HG02588 (cell line): ENCODE data around the gene LSM14A.
"Not testable (repeated sequence)": the region's sequence is repeated elsewhere in the genome, so short reads cannot be mapped to it uniquely, and the experiment has no call there.

Experiments
- ATAC-seq: cut with Tn5 transposase; IDR thresholded peaks from one replicate; pipeline ENCODE4 v1.9.1; 2021; ENCODE audit warnings: mild to moderate bottlenecking, moderate library complexity; ENCODE audit not compliant: unreplicated experiment

Gene LSM14A

DNA sequence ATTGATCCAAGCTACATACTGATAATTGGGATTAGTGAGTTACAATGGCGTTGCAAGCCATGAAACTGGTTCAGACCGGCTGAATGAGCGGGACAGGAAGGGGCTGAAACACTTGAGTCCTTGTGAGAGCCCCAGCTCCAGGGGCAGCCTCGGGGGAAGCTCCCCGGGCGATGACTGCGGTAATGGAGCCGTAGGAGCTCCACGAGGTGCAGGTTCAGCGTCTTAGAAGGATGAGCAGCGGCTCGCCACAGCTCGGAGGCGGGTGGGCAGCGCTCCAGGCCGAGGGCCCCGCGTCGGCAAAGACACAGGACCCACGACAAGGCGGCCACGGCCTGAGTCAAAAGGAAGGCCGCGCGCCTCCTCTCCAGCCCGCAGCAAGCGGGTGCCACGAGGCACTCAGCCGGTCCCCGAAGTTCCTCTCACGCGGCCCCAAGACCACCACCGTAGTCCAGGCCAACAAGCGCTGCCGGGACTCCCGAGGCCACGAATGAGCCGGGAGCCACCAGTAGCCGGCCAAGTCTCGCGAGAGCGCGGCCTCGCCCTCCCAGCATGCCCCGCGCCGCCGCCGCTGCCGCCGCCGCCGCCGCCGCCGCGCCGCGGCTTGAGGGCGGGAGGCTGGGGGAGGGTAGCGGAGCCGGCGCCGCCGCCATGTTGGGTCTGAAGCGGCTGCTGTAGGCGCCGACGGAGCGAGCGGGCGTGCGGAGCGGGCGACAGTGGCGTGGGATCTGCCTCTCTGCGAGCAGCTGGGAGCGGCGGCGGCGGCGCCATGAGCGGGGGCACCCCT lies at the start of gene LSM14A:
Gene LSM14A (plus strand): TSS at position 628 of the 784 bp plus-strand sequence. CDS start 139 bp downstream, at position 767.
- peak; percentile 66 for ATAC-seq

DNA sequence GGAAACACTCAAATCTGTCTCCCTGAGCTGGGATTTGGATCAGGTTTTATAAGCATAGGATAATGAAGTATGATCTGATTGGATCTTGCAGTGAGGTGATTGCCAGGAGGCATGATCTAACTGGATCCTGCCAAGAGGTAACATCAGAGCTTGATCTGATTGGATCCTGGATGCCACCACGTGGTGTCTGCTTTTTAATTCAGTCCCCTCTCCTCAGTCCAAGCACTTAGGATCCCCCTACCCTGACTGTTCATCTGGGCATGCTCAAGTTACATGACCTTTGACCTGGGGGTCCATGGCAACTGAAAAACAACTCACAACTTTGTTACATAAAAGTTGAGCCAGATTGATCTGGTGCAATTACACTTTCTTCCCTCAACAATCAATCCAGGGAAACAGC lies 47.5 kb upstream of the LSM14A start:
- ATAC-seq = no peak

DNA sequence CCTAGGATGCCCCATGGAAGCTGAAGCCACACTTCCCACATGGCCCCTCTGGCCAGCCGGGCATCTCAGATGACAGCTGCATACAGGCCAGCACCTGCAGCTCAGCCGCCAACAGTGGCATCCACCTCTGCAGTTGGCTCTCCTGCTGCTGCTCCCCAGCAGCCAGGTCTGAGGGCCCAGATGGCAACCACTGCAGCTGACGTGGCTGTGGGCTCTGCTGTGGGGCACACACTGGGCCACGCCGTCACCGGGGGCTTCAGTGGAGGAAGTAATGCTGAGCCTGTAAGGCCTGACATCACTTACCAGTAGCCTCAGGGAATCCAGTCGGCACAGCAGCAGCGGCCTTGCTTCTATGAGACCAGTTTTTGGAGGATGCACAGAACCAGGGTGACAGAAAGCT lies 45.3 kb upstream of the LSM14A start:
- ATAC-seq = no peak

GRCh38 chr19:34127684-34128189 lies 44.6 kb upstream of the LSM14A start:
- no peak for ATAC-seq

DNA sequence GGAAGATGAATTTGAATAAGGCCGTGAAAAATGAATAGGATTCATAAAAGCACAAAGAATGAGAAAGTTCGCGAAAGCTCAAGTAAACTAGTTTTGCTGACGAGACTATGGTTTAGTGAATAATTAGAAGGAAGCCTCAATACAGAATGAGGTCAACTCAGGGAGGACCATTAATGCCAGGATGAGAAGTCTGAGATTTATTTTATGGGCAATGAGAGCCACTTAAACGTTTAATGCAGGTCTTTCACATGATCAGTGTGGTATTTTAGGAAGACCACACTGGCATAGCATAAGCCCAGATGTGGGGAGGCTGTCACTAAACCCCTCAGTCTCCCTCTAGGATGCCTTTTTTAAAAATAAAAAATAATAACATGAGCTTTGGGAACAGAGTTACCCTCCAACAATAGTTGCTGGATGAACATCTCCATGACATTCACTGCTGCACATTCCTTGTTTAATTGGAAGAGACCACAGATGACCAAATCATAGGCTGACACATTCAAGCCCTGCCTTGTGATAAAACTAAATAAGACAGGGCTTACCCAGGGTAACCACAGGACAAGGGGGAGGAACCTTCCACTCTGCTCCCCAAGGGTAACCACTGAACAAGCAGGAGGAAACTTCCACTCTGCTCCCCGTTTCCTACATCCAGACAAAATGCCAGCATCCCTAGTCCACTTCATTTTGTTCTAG lies 43.6 kb upstream of the LSM14A start:
- ATAC-seq = no peak

DNA sequence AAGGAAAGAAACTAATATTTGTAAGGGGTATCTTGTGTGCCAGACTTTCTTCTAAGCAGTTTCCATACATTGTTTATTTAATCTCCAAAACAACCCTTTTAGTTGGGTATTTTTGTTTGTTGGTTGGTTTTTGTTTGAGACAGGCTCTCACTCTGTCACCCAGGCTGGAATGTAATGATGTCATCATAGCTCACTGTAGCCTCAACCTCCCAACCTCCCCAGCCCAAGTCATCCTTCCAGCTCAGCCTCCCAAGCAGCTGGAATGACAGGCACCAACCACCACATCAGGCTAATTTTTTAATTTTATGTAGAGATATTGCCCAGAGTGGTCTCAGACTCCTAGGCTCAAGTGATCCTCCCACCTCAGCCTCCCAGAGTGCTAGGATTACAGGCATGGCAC lies 41.2 kb upstream of the LSM14A start:
- ATAC-seq = no peak

GRCh38 chr19:34132145-34132544 lies 40.2 kb upstream of the LSM14A start:
- ATAC-seq = not testable (repeated sequence)

GRCh38 chr19:34132706-34133105 lies 39.6 kb upstream of the LSM14A start:
- not testable (repeated sequence) for ATAC-seq

DNA sequence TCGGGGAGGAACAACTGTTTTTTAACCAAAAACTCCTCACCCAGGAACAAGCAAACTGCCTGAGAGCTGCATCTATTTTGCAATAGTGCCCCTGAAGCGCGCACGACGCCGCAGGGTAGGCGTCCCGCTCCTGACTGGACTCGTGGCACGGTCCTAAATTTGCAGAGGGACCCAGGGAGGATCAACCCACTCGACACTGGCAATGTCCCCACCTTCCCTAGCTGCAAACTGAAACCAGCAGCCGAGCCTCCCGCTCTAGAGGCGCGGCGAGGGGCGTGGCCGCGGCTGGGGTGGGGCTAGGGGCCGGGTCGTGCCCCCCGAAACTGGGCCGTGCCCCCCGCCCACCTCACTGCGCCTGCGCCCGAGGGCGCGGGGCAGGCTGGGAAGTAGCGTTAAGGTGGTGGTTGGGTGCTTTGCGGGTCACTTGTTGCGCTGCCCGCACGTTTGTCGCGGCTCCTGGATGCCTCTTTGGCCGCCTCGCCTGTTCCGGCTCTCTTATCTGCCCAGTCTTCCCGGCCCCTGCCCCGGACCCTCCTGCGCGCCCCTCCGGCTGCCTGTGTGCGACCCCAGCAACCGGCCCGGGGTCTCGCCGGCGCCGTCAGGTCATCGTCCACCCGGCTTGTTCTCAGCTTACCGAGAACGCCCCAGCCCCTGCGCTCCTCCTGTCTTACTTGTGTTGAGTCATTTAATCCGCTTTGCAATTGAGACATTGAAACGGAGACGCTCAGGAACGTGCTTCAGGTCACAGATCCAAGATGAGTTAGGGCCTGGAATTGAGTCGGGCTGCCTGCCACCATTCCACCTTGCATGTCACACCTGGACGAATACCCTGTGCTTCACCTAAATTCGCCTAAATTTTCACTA lies 37.9 kb upstream of the LSM14A start:
- ATAC-seq = peak; percentile 87

GRCh38 chr19:34135054-34135800 lies 37.1 kb upstream of the LSM14A start:
- ATAC-seq = no peak

DNA sequence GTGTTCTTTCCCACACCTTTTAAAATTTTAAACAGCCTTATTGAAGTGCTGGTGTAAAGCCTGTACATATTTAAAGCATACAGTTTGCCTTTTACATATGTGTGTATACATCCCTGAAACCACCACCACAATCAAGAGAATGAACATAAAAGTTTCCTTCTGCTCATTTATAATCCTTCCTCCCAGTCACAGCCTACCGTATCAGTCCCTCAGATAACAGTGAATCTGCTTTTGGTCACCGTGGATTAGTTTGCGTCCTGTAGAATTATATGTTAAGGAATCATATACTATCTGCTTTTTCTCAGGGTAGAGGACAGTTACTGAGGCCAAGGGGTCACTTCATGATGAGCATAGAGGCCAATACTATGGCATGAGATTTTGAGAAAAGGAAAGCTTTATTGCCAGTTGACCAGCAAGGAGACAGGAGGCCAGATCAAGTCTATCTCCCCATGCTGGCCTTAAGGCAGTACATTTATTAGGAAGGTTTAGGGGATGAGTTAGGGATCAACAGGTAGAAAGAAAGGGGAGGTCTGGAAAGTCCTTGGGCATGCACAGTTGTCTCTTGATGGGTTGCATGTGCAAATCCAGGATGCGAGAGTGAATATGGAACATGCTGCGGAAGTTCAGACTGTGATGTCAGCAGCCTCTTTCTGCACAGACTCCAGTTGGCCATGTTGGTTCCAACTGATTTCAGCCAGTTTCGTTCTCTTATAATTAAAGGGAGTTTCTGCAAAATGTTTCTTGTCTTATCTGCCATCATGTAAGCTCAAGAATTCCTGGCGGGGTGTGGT lies 36.3 kb upstream of the LSM14A start:
- no peak for ATAC-seq

GRCh38 chr19:34141025-34141424 lies 31.3 kb upstream of the LSM14A start:
- ATAC-seq = no peak

DNA sequence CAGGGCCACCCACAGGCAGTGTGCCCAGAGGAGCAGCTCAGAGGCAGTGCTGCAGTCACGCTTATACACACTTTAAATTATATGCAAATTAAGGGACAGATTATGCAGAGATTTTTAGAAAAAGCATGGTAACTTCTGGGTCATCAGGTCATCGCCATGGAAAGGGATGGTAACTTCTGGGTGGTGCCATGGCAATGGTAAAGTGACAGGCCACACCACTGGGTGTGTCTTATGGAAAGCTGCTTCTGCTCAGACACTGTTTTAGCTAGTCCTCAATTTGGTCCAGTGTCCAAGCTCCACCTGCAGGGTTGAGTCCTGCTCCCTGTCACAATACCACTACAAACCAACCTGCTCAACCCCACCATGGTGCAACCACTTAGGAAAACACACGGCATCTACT lies 29.9 kb upstream of the LSM14A start:
- no peak for ATAC-seq

DNA sequence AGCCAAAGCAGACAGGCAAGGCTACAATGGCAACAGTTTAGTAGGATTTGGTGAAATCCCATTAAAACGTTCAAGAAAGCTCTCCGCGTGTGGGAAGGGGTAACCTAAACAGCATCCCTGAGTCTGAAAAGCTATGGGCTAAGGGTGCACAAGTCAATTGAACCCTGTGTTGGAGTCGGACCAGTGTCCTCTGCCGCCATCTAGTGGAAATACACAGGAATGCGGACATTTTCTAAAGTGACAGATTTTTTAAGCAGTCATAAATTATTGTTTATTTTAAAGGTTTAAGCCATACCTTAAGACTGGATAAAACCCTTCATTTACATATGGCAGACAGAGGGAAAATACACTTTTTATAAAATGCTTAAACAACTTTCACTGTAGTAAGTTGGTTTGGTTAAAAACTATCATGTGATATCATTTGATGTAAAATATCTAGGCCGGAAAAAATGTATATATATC lies 26.5 kb upstream of the LSM14A start:
- no peak for ATAC-seq

DNA sequence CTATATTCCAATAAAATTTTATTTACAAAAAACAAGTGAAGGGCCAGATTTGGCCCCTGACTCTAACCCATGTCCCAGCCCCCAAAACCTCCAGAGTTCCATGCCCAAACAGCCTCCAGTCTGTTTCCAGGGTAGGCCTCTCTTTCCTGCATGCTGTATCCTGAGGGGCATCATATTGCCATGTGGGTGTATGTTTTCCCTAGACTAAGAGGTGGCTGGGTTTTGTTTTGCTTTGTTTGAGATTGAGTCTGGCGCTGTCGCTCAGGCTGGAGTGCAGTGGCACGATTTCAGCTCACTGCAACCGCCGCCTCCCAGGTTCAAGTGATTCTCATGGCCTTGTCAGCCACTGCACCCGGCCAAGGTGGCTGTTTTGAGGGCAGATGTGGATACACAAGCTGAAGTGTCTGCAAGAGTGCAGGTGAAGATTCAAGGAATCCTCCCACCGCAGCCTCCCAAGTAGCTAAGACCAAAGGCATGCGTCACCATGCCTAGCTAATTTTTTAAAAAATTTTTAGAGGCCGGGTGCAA lies 23.6 kb upstream of the LSM14A start:
- no peak for ATAC-seq

- ATAC-seq = no peak
Observed at GRCh38 chr19:34149873-34150272, 22.4 kb upstream of the LSM14A start.

- no peak for ATAC-seq
Observed at GRCh38 chr19:34150558-34150957, 21.7 kb upstream of the LSM14A start.

- no peak for ATAC-seq
Observed at GRCh38 chr19:34151439-34151838, 20.9 kb upstream of the LSM14A start.

DNA sequence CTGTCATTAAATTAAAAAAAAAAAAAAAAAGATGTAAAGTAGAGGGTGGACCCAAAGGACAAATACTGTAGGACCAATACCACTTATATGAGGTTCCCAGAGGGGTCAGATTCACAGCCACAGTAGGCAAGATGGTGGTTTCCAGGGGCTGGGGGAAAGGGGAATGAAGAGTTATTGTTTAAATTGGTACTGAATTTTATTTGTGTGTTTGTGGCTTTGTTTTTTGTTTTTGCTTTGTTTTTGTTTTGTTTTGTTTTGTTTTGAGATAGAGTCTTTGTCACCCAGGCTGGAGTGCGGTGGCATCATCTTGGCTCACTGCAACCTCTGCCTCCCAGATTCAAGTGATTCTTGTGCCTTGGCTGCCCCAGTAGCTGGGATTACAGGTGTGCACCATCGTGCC lies 17.9 kb upstream of the LSM14A start:
- ATAC-seq = no peak
